ENCODE results near the gene B4GALNT1.

The B4GALNT1 gene

DNA sequence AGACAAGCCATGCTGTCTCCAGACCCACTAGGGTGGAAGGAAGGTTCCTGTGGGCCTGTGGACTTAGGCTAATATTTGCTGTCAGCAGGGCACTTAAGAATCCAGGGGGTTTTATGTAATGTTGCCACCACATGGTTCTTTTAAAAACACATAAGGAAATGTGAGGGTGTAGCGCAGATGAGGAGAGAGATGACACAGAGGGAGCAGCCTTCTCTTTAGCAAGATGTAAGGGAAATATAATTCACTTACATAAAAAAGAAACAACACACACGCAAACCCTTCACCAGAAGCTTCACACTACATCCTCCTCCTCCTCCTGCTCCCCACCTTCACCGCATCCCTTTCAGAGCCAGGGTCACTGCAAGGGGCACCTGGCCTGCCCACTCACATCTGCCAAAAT lies 46.9 kb downstream of the B4GALNT1 start:
- no peak for DNase-seq (ENCODE audit: low read depth in 2 of 2)

DNA sequence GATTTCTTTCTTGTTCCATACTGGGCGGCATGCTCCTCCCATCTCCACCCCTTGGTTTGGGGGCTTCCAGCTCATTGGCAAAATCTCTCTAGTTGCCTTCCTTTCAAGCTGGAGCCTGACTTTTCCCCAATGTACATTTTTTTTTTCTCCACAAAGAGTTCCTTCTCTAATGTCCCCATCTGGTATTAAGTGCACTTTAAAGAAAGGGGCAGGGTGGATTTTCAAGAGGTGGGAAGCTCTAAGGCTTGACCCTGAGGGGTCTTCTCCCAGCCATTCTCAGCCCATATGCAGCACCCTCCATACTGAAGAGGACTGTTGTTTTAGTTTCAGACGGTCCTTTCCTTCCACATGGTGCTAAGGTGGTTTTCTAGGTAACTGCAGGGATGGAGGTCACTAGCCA lies 47.8 kb downstream of the B4GALNT1 start:
- no peak for DNase-seq (ENCODE audit: low read depth in 2 of 2)

- no peak for DNase-seq (ENCODE audit: low read depth in 2 of 2)
Measured at GRCh38 chr12:57584690-57585089, 48.3 kb downstream of the B4GALNT1 start.

GRCh38 chr12:57584050-57584449 lies 49.0 kb downstream of the B4GALNT1 start:
- DNase-seq (ENCODE audit: low read depth in 2 of 2): no peak

GRCh38 chr12:57583008-57583831 lies 49.8 kb downstream of the B4GALNT1 start:
- peak; percentile 47 for DNase-seq (ENCODE audit: low read depth in 2 of 2)

DNA sequence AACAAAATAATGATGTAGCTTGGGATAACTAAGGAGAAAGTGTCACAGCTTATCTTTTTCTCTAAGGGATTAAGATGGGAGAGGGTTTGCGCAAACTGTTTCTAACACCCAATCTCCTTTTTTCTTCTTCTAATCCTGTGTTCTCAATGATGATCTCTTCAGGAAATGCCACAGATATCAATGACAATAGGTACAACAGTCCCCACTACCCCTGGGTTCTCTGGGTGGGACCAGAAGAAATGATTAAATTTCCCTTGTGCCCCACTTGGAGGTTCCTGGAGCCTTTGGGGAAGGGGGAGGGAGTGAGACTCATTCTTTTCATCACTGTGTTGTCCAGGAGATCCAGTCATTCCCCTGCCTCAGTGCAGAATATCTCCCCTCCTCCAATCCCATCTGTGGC lies 50.6 kb downstream of the B4GALNT1 start:
- DNase-seq (ENCODE audit: low read depth in 2 of 2): no peak

- DNase-seq (ENCODE audit: low read depth in 2 of 2): no peak
Measured at GRCh38 chr12:57581802-57582201, 51.2 kb downstream of the B4GALNT1 start.

DNA sequence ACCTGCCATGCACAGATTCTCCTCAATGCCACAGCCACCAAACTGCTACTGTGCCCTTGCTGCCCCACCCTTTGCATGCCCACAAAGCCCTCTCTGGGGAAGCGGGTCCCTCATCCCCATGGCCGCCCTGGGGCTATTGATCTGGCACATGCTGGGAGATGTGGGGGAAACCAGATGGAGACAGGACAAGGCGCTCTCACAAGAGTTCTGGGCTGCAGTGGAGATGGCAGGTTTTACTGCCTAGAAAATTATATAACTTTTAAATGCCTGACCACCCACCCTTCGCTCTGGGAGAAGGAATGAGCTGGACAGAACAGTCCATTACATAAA lies 52.6 kb downstream of the B4GALNT1 start:
- DNase-seq (ENCODE audit: low read depth in 2 of 2): no peak

DNA sequence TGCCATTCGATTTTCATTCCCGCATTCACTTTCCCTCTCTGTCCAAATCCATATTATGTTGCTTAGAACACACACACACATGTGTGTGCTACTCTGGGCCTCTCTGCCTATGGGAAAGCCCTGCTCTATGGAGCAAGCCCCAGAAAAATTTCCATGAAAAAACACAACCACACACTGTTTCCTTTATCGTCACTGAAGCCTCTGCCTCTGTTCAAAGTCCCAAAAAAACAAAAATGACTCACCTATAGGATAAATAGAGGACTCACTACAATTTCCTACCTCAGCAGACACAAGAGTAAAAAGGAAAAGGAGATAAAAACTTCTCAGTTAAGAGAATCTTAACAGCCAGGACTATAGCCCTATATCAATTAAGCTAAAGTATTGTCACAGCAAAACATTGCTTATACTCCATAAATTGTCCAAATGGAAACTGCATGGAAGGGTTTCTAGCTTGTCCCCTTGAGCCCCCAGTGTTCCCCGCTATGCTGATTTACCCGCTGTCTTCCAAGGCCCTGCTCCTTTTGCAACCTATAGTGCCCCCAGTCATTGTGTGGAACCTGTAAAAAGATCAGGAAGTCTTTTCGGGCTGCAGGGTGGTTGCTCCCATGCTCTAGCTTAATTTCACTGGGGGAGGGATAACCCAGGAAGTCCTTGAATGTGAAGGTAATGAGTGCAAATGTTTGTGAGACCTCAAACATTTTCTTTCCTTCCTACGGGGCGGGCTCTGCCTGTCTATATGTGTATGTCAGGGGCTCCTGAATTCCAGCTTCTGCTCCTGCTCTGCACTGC lies 53.1 kb downstream of the B4GALNT1 start:
- no peak for DNase-seq (ENCODE audit: low read depth in 2 of 2)

- no peak for DNase-seq (ENCODE audit: low read depth in 2 of 2)
Measured at GRCh38 chr12:57579011-57579410, 54.0 kb downstream of the B4GALNT1 start.

- no peak for DNase-seq (ENCODE audit: low read depth in 2 of 2)
Measured at GRCh38 chr12:57577981-57578758, 54.8 kb downstream of the B4GALNT1 start.

DNA sequence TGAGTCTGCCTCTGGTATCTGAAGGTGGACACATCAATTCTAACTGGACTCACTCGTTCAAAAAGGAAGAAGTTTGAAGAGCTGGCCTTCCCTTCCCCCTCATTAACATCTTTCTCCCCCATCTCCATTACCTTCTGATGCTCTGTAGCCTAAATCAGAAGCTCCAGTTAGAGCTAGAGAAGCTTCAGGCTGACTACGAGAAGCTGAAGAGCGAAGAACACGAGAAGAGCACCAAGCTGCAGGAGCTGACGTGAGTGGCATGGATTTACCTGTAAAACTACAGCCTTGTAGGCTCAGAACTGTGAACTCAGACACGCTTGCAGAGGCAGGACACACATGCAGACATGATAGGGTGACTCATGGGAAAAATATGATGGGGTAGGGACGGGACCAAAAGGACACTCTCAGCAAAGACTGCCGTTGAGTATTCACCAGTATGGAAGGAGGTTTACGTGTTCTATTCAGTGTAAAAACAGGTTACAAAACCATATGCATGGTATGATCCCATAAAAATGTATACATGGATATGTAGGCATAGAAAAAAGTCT lies 56.3 kb downstream of the B4GALNT1 start:
- no peak for DNase-seq (ENCODE audit: low read depth in 2 of 2)
